AG09319 (cell line): Measurements from ENCODE around the gene SNRK.

Source experiments
- DNase-seq: peaks from one replicate; pipeline ENCODE4 v3.0.0-alpha.2; 2010; ENCODE audit warnings: low read depth; ENCODE audit errors: extremely low read depth
- TF ChIP-seq, protein P1 (sequence below): IDR thresholded peaks from 2 replicates; pipeline ENCODE4 v1.5.1; 2011; ENCODE audit warnings: low read depth, mild to moderate bottlenecking, inconsistent platforms, low read length, moderate library complexity

The SNRK gene

DNA sequence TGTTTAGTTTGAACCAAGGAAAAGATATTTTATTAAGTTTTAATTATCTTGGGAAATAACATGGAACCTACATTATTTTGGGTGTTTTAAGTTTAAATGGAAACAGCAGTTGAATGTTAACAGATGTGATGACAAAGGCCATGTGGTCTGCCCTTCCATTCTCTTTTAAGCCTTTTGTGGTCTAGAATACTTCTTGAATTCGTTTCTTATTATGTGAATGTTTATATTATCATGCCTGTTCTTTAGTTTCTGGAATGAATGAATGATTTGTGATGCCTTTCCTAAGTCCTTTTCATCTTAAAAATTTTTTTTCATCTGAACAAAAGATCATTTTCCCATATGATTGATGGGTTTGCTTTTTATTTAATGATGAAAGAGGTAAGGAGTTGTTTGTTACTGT is 44.6 kb downstream of the SNRK start:
- peak; percentile 29 for DNase-seq
- TF ChIP-seq, protein P1, sequence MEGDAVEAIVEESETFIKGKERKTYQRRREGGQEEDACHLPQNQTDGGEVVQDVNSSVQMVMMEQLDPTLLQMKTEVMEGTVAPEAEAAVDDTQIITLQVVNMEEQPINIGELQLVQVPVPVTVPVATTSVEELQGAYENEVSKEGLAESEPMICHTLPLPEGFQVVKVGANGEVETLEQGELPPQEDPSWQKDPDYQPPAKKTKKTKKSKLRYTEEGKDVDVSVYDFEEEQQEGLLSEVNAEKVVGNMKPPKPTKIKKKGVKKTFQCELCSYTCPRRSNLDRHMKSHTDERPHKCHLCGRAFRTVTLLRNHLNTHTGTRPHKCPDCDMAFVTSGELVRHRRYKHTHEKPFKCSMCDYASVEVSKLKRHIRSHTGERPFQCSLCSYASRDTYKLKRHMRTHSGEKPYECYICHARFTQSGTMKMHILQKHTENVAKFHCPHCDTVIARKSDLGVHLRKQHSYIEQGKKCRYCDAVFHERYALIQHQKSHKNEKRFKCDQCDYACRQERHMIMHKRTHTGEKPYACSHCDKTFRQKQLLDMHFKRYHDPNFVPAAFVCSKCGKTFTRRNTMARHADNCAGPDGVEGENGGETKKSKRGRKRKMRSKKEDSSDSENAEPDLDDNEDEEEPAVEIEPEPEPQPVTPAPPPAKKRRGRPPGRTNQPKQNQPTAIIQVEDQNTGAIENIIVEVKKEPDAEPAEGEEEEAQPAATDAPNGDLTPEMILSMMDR: no peak

DNA sequence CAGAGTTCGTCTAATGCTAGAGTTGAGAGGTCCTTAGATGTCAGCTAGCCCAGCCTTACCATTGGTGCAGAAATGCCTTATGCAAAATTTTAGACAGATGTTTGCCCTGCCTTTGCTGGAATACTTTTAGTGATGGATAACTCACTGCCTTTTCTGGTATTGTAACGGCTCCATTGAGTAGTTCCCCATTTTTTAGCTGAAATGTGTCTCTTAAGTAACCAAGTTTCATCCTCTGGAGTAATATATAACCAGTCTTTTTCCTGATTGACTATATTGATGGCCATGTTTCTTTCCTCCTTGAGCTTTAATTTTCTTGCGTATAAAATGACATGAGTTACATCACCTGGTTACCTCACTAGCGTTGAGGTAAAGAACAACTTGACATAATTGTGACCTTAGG is 45.0 kb downstream of the SNRK start:
- DNase-seq: no peak

DNA sequence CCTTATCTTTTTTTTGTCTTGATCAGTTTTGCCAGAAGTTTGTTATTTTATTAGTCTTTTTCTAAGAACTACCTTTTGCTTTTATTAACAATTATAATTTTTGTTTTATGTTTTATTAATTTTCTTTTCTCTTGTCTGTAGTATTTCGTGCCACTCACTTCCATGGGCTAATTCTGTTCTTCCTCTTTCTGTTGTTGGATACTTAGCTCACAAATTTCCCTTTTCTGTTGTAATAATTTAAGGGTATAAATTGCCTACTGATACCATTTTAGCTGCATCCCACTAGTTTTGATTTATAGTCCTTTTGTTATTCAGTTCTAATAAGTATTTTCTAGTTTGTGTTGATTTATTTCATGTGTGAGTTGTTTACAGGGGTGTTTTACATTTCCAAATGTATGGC is 48.6 kb downstream of the SNRK start:
- TF ChIP-seq, protein P1: no peak
- DNase-seq: no peak

More for the DNA sequence above, 45.0 kb downstream of the SNRK start:
- TF ChIP-seq, protein P1: no peak

DNA sequence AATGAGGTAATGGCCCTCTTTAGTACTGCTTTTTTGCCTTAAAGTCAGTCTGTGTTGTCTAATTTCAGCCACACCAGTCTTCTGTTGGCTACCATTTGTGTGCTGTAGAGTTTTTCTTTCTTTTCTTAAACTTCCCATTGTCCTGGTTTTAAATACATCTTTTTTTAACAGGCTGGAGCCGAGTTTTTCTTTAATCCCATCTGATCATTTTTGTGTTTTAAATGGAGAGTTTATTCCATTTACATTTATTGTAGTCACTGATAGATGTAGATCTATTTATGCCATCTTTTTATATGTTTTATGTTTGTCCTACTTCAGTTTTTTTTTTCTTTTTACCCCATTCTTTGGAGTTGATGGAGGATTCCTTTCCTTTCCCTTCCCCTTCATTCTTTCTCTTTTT is 49.5 kb downstream of the SNRK start:
- no peak for DNase-seq
- TF ChIP-seq, protein P1: no peak

DNA sequence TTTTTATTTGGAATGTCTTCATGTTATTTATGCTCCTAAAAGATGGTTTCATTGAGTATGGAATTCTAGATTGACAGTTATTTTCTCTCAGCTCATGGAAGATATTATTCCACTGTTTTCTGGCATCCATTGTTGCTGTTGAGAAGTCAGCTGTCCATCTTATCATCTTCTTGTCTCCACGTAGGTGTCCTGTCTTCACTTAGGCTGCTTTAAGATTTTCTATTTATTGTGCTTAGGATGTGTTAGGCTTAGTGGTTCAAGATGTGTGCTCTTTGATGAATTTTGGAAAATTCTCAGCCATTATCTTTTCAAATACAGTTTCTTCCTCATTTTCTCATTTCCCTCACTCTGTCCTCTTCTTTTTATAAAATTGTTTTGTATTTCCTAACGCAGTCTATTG is 52.0 kb downstream of the SNRK start:
- TF ChIP-seq, protein P1: no peak
- DNase-seq: no peak

DNA sequence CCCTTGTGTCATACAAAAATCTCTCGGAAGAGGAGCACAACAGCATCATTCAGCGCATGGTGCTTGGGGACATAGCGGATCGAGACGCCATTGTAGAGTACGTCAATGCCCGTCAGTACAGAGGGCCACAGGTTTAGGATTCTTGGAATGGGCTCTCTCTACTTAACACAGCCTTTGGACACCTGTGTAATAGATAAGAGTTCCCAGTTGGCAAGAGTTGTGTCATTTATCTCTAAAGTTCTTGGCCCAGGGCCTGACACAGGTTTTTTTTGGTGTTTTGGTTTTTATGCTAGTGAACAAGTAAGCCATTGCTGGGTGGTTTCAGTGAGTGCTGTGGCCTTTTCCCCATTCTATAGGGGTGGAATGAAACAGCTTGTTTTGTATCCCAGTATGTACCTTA is 54.1 kb downstream of the SNRK start:
- no peak for DNase-seq
- TF ChIP-seq, protein P1: no peak

DNA sequence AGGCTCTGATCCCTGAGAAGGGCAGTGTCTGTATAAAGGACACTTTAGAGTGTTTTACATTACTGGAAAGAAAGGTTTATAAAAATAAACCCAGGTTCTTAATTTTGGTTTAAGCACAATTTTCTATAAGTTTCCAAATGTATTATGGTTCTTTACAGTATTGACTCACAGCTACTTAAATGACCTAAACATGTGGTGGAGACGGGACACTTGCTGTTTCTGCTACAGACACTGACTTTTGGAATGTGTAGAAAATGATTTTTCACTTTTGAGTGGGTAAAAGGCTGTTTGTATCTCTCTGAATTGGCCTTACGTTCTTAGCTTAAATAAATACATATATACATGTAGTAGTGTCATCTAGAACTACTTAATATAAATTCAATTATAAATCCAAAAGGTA is 55.4 kb downstream of the SNRK start:
- DNase-seq: no peak
- TF ChIP-seq, protein P1: no peak

DNA sequence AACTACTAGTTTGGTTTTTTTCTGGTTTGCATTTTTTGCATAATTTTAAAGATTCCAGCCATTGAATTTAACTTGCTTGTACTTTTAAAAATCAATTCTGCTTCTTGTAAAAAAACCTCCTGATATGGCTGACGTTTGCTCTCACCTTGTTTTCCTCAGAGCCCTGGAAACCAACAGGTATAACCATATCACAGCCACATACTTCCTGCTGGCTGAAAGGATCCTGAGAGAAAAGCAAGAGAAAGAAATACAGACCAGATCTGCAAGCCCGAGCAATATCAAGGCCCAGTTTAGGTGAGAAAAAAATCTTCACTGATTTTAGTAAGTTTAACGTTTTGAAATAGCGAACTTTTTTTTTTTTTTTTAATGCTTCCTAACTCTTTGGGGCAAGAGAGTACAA is 56.8 kb downstream of the SNRK start:
- no peak for DNase-seq
- TF ChIP-seq, protein P1: no peak
